HCT116 (cell line): ENCODE results near the gene SMARCA2. TPM values are rescaled to one million over a fixed set of nuclear protein-coding genes. Genes with fewer than 3 reads are reported as not detected.

Experiments used
- ATAC-seq: fragments of 200-7000 bp; cut with Tn5 transposase; 2 replicates; pipeline ENCODE4 v1.9.1; 2020; ENCODE audit warnings: mild to moderate bottlenecking, moderate library complexity
- BruUV-seq: library from RNA; stranded (reverse); fragments of 400-500 nt; replicated peaks from 2 replicates; lab custom pipeline; 2021; lab: Mats Ljungman, UMichigan
- CTCF ChIA-PET: fragments of 300-600 bp; sonication (Branson Sonifier 250); formaldehyde crosslinking; loops from one replicate; lab custom pipeline; 2021; ENCODE audit warnings: antibody characterized with exemption; lab: Charles Lee
- POLR2A ChIA-PET: fragments of 300-600, 350-600 bp; sonication (Branson Sonifier 250); formaldehyde crosslinking; loops from one replicate; lab custom pipeline; 2021; ENCODE audit warnings: antibody characterized with exemption; lab: Charles Lee
- RAD21 ChIA-PET, 2 experiments: fragments of 300-600 bp; sonication (Branson Sonifier 250); formaldehyde crosslinking; loops; one replicate each; lab custom pipeline; 2023; ENCODE audit warnings: low total read pairs in 2 of 2; ENCODE audit not compliant: uncharacterized antibody in 2 of 2, unreplicated experiment in 2 of 2, low non-redundant PET in 1 of 2; lab: Charles Lee
- DNase-seq: peaks from one replicate; pipeline ENCODE4 v3.0.0-alpha.2; 2010; ENCODE audit warnings: low read depth, low spot score
- H2AFZ ChIP-seq: fragments of 200-600 bp; shearing (Covaris generic), sonication (generic); 2 replicates; pipeline ENCODE4 v1.6.1; 2017; ENCODE audit warnings: low read depth, mixed run types, mixed read lengths, antibody characterized with exemption, low read length; ENCODE audit not compliant: poor library complexity, severe bottlenecking
- H3K27ac ChIP-seq: 2 replicates; pipeline ENCODE4 v1.5.1; 2012; ENCODE audit warnings: low read depth, low read length
- H3K27me3 ChIP-seq: fragments of 200-600 bp; sonication (generic); 2 replicates; pipeline ENCODE4 v1.6.1; 2016; ENCODE audit warnings: mixed run types, low read length, mixed read lengths; ENCODE audit not compliant: insufficient read depth
- H3K36me3 ChIP-seq, 2 experiments: fragments of 200-500 bp in 1 of 2; fragments of 200-600 bp in 1 of 2; sonication (Bioruptor generic) in 1 of 2; sonication (generic) in 1 of 2; 2 replicates each; pipeline versions ENCODE4 v1.5.1 to v1.6.1; 2014 to 2016; ENCODE audit warnings: low read length in 2 of 2, inconsistent platforms in 1 of 2, mixed read lengths in 1 of 2, mixed run types in 1 of 2; ENCODE audit not compliant: insufficient read depth in 2 of 2, control insufficient read depth in 1 of 2
- H3K4me1 ChIP-seq, 2 experiments: fragments of 200-600 bp in 1 of 2; sonication (generic) in 1 of 2; 2 replicates each; pipeline versions ENCODE4 v1.5.1 to v1.6.1; 2012 to 2017; ENCODE audit warnings: low read length in 2 of 2, inconsistent platforms in 1 of 2, mild to moderate bottlenecking in 1 of 2, mixed read lengths in 1 of 2, mixed run types in 1 of 2, moderate library complexity in 1 of 2; ENCODE audit not compliant: insufficient read depth in 2 of 2, control insufficient read depth in 1 of 2
- H3K4me2 ChIP-seq: fragments of 200-600 bp; sonication (generic); 2 replicates; pipeline ENCODE4 v1.6.1; 2017; ENCODE audit warnings: mixed run types, low read length, mixed read lengths
- H3K4me3 ChIP-seq, 2 experiments: fragments of 200-600 bp in 1 of 2; sonication (generic) in 1 of 2; replicated peaks in 1 of 2; 2 replicates each; pipeline ENCODE4 v1.5.1; 2011 to 2016; ENCODE audit warnings: low read length in 2 of 2, control low read depth in 1 of 2, low read depth in 1 of 2, mild to moderate bottlenecking in 1 of 2, mixed read lengths in 1 of 2, mixed run types in 1 of 2
- H3K79me2 ChIP-seq: fragments of 200-600 bp; sonication (generic); 2 replicates; pipeline ENCODE4 v1.6.1; 2017; ENCODE audit warnings: mild to moderate bottlenecking, mixed run types, low read length, moderate library complexity, mixed read lengths; ENCODE audit not compliant: insufficient read depth
- H3K9ac ChIP-seq: fragments of 200-600 bp; sonication (generic); 2 replicates; pipeline ENCODE4 v1.6.1; 2016; ENCODE audit warnings: low read length, mixed read lengths
- H3K9me2 ChIP-seq: fragments of 200-600 bp; sonication (generic), shearing (Covaris generic); 2 replicates; pipeline ENCODE4 v1.6.1; 2017; ENCODE audit warnings: mixed run types, mild to moderate bottlenecking, moderate library complexity; ENCODE audit not compliant: insufficient read depth
- H3K9me3 ChIP-seq, 2 experiments: fragments of 200-500 bp in 1 of 2; fragments of 200-600 bp in 1 of 2; sonication (Bioruptor generic) in 1 of 2; sonication (generic) in 1 of 2; 2 replicates each; pipeline ENCODE4 v1.6.1; 2014 to 2017; ENCODE audit warnings: low read length in 2 of 2, mixed read lengths in 2 of 2, inconsistent platforms in 1 of 2, low read depth in 1 of 2, mild to moderate bottlenecking in 1 of 2, mixed run types in 1 of 2, moderate library complexity in 1 of 2; ENCODE audit not compliant: control insufficient read depth in 1 of 2, insufficient read depth in 1 of 2
- H4K20me1 ChIP-seq: fragments of 200-600 bp; sonication (generic), shearing (Covaris generic); 2 replicates; pipeline ENCODE4 v1.6.1; 2017; ENCODE audit warnings: mixed run types, mild to moderate bottlenecking, moderate library complexity; ENCODE audit not compliant: insufficient read depth
- ATF3 ChIP-seq: IDR thresholded peaks from 2 replicates; pipeline ENCODE4 v1.6.1; 2012
- CBX3 ChIP-seq: IDR thresholded peaks from 2 replicates; pipeline ENCODE4 v1.6.1; 2012; ENCODE audit warnings: low read depth
- CEBPB ChIP-seq: IDR thresholded peaks from 2 replicates; pipeline ENCODE4 v1.6.1; 2012; ENCODE audit warnings: low read depth
- CTCF ChIP-seq, 3 experiments: fragments of 200-600 bp in 1 of 3; sonication (generic) in 1 of 3; IDR thresholded peaks in 2 of 3; conservative IDR thresholded peaks in 1 of 3; 2 replicates each; pipeline ENCODE4 v1.5.1; 2012 to 2017; ENCODE audit warnings: low read depth in 2 of 3, low read length in 2 of 3, antibody characterized with exemption in 1 of 3, borderline replicate concordance in 1 of 3, control low read depth in 1 of 3, mild to moderate bottlenecking in 1 of 3, mixed read lengths in 1 of 3, mixed run types in 1 of 3, moderate library complexity in 1 of 3; ENCODE audit not compliant: insufficient read depth in 1 of 3
- EGR1 ChIP-seq: IDR thresholded peaks from 2 replicates; pipeline ENCODE4 v1.6.1; 2012; ENCODE audit warnings: low read depth
- ELF1 ChIP-seq: IDR thresholded peaks from 2 replicates; pipeline ENCODE4 v1.6.1; 2012; ENCODE audit warnings: low read depth, borderline replicate concordance
- EZH2 ChIP-seq: fragments of 200-600 bp; sonication (generic); IDR thresholded peaks from 2 replicates; pipeline ENCODE4 v1.6.1; 2017; ENCODE audit warnings: antibody characterized with exemption, mixed run types
- FOSL1 ChIP-seq: IDR thresholded peaks from 2 replicates; pipeline ENCODE4 v1.6.1; 2012; ENCODE audit warnings: low read depth
- POLR2A ChIP-seq: IDR thresholded peaks from 2 replicates; pipeline ENCODE4 v1.7.0; 2011; ENCODE audit warnings: borderline replicate concordance; ENCODE audit not compliant: insufficient read depth, insufficient read length; ENCODE audit errors: extremely low read depth
- POLR2AphosphoS5 ChIP-seq: IDR thresholded peaks from 2 replicates; pipeline ENCODE4 v1.6.1; 2011; ENCODE audit warnings: mild to moderate bottlenecking, low read depth, low read length, moderate library complexity
- REST ChIP-seq: IDR thresholded peaks from 2 replicates; pipeline ENCODE4 v1.6.1; 2012; ENCODE audit warnings: low read depth
- SIN3A ChIP-seq: IDR thresholded peaks from 2 replicates; pipeline ENCODE4 v1.6.1; 2012; ENCODE audit warnings: low read depth
- SP1 ChIP-seq: IDR thresholded peaks from 2 replicates; pipeline ENCODE4 v1.6.1; 2012; ENCODE audit warnings: low read depth
- SRF ChIP-seq: IDR thresholded peaks from 2 replicates; pipeline ENCODE4 v1.6.1; 2012; ENCODE audit warnings: low read depth
- TCF7L2 ChIP-seq: IDR thresholded peaks from 2 replicates; pipeline ENCODE4 v1.7.0; 2011; ENCODE audit warnings: borderline replicate concordance, inconsistent platforms; ENCODE audit not compliant: insufficient read depth, insufficient read length; ENCODE audit errors: extremely low read depth
- YY1 ChIP-seq: IDR thresholded peaks from 2 replicates; pipeline ENCODE4 v1.6.1; 2011; ENCODE audit warnings: low read length, low read depth, moderate library complexity, mild to moderate bottlenecking; ENCODE audit not compliant: insufficient replicate concordance; ENCODE audit errors: extremely low read depth
- ZFX ChIP-seq: fragments of 450-650 bp; IDR thresholded peaks from 2 replicates; pipeline ENCODE4 v1.6.1; 2017
- intact Hi-C: fragments of 100-400 bp; cut with micrococcal nuclease; formaldehyde crosslinking; loops from 2 replicates; pipeline ENCODE4 v1.10.0; 2022
- total RNA-seq: library from RNA; stranded (reverse); gene quantifications from one replicate; pipeline ENCODE4 v1.2.1, GENCODE V29; 2021; ENCODE audit not compliant: unreplicated experiment

The SMARCA2 gene
- total RNA-seq, 1 experiment from 2014 or later = 14.7 TPM

GRCh38 chr9:2178034-2178734 is 163.0 kb downstream of the SMARCA2 start:
- Histone ChIP-seq H3K36me3 (no peaks in the 10 kb centered on the region), H3K4me3 (no peak overlapping the region), H3K27ac (no peak overlapping the region), H3K9me2 (no peaks in the 10 kb centered on the region), H3K4me1 (no peaks in the 10 kb centered on the region), H3K79me2 (no peaks in the 10 kb centered on the region), H4K20me1 (no peaks in the 10 kb centered on the region), H3K9me3 (no peaks in the 10 kb centered on the region), H3K4me2 (no peak overlapping the region), H2AFZ (no peak overlapping the region), H3K9ac (no peak overlapping the region), H3K27me3 (no peaks in the 10 kb centered on the region)
- no peak for DNase-seq
- CTCF ChIA-PET = no interaction called here
- no TSS peak for BruUV-seq
- TF ChIP-seq REST (no peak), CTCF (IDR thresholded peaks at IDR 0.05 in 2 of 3, conservative IDR thresholded peaks at IDR 0.05 in 1 of 3; ENCODE audit: borderline replicate concordance in 1 of 3, insufficient read depth in 1 of 3, low read depth in 2 of 3, low read length in 2 of 3) (no peak), ZFX (no peak), SP1 (no peak), POLR2A (no peak), TCF7L2 (no peak), EZH2 (no peak), SIN3A (no peak), FOSL1 (no peak), CEBPB (no peak), YY1 (no peak), CBX3 (no peak), ATF3 (no peak), EGR1 (no peak), POLR2AphosphoS5 (no peak), ELF1 (no peak), SRF (no peak)
- POLR2A ChIA-PET = no interaction called here
- RAD21 ChIA-PET = no interaction called here
- intact Hi-C loops = no loop called here
- ATAC-seq = no peak
